HG02885 (cell line): ENCODE measurements around the gene APBA3.

Source experiments
- ATAC-seq: cut with Tn5 transposase; IDR thresholded peaks from one replicate; pipeline ENCODE4 v1.9.1; 2021; ENCODE audit warnings: mild to moderate bottlenecking; ENCODE audit not compliant: unreplicated experiment, poor library complexity

Gene APBA3

DNA sequence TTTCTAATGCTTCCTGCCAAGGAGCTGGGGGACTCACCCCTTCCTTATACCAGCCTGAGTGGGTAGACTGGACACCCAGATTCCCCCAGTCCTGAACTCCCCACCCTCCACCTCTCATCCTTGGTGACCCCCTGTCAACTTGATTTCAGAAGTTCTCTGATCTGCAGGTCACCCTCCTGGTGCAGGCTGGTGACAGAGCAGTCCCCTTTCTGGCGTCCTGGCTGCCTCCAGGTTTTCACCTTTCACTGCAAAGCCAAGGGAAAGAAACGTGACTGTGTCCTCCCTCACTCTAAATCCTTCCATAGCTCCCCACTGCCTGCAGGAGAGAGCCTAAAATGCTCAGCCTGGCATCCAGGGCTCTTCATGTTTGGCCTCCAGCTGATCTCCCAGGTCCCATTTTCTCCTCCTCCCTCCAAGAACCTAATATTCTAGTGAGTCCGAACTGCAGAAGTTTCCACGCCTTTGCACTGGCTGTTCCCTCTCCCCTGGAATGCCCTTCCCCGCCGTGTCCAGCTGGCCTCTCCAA, 28.8 kb upstream of the APBA3 start:
- ATAC-seq = no peak

DNA sequence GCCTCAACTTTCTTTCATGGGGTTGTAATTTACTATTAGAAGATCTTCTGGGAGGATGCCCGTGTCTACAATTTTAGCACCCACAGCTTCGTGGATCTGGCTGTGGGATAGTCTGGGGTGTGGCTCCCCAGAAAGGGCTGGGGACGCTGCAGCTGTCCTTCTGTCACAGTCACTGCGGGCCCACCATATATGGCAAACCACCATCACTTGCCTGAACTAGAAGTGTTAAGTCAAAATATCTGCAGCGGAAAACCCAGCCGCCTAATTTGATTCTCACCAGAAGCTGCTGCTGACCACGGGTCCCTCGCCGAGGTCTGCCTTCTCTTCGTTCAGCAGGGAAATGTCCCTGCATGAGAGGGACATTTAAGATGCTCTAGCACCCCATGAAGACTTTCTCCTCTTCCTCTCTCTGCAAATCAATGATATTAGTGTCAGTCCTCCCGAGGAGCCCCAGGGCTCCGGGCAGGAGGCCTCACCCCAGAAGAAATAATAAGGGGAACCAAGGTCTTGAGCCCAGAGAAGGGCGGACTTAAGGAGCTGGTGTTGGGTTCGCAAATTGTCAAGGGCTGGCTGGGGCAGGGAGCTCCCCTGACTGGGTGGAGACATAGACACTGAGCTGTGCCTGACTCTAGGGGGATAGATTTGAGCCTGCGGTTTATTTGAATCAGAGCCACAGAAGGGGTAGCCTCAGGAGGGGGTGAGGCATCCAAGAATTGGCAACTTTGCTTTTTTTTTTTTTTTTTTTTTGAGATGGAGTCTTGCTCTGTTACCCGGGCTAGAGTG, 27.7 kb upstream of the APBA3 start:
- ATAC-seq = no peak

DNA sequence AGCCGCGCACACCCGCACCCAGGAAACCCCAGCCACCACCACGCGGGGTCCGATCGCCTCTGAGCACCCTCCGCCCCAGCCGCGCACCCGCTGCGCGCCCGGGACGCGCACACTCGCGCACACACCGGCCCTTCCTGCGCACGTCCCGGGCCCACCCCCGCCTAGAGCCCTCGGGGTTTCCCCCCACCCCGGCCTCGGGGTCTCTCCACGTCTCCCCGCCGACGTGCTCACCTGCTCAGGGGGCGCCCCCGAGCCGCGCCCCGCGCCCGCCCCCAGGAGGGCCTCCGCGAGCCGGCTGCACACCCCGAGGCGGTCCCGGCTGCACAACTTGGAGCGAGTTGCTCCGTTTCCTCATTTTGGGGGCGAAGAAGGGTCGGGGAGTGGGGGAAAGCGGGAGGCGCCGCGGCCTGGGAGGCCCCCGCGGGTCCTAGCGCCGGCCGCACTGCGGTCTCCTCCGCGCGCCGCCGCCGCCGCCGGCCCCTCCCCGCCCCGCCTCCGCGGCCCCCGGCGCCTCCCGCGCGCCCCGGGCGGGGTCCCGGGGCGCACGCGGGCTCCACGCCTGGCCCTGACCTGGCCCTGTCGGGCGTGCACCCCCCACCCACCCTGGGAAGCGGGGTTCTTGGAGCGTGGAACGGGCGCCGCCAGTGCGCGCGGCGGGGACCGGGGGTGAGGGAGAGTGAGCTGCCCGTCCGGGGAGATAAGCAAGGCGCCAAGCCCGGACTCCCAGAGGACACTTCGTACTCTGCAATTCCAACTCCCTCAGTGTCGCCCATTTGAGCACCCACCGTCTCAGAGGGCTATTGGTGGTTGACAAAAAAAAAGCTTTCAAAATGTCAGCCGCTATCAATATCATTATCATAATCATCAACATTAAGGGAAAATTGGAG, 24.7 kb upstream of the APBA3 start, which contains the start of gene MATK:
Gene MATK (minus strand): TSS at position 444 of the 887 bp plus-strand sequence. CDS start 1,246 bp downstream, outside the sequence.
- ATAC-seq = no peak

DNA sequence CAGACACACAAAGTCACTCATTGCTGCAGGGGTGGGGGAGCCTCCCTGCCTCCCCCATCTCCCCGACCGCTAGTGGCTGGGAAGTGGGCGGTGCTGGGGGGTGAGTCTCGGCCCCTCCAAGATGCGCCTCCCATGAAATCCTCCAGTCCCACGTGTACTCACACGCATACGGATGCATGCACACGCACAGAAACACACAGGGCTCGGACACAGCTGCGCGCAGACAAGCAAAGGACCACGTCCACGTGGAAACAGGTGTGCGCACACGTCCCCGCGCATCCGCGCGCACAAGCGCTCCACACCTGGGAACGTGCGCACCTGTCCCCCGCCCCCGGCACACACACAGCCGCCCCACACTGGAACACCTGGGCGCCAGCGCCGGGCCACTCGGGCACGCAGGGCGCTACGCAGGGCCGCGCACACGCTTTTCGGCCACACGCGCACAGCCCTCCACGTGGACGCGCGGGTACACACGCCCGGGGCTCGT, 24.0 kb upstream of the APBA3 start:
- no peak for ATAC-seq

DNA sequence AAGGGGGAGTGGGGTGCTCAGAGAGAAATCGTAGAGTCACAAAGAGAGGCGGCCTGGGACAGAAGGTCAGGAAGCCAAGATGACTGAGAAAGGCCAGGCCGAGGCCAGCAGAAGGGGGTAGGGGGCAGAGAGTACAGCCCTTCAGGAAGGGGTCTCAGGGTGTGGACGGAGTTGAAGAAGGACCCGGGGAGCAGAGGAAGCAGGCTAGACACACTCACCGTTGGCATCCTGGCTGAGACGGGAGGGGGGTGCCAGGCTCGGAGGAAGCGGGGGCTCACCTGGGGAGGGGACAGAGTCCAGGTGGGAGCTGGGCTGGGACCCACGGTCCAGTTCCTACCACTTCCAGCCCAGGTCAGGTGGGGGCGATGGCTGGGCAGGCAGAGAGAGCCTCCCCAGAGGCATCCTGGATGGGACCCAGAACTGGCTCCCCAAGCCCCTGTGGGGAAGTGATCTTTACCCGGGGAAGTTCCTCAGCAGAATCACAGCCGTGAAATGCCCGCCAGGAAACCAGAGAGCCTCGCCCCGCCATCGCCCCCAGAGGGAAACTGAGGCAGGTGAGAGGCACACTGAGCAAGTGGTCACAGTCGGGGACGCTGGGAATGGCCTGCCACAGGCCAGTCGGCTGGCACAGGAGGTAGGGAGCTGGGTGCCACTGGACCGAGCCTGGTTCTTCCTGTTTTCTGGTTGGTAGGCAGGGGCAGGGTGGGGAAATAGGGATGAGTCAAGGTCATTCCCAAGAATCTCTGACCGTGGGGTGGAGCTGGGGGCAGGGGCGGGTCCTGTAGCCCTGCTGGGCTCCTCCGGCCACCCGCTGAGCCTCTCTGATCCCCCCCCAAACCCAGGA, 23.3 kb upstream of the APBA3 start:
- ATAC-seq = no peak

DNA sequence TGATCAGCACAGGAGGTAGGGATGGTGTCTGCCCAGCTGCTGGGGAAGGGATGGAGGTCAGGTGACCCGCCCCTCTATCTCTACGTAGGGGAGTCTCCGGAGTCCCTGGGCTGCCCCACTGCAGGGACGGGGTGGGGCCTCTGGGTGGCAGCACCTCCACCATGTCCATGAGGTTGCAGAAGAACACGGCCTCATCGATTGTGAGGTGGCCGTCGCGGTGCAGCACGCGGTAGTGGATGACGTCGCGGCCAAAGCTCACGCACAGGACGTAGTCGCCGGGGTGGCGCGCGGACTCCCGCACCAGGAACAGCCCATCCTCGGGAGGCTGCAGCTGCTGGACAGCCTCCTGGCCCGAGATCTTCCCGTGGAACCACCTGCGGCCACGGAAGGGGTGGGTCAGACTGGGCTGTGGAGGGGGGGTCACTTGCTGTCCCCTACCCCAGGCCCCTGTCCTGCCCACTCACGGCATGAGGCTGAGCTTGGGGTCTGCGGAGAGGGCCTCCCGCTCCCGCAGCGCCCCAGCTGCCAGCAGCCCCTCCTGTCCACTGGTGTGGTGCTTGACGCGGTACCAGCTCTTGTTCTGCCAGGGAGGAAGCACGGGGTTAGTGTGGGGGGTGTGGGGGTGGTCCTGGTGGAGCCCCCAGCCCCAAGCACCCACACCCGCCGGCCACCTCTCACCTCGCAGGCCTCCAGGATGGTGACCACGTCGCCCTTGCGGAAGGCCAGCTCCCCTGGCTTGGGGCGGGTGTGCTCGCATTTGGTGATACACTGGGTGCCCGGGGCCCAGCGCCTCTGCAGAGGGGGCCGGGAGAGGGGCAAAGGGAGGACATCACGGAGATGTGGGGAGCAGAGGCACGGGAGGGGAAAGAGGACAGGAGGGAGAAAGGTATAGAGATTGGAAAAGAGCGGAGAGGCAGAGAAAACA, 22.4 kb upstream of the APBA3 start:
- no peak for ATAC-seq

DNA sequence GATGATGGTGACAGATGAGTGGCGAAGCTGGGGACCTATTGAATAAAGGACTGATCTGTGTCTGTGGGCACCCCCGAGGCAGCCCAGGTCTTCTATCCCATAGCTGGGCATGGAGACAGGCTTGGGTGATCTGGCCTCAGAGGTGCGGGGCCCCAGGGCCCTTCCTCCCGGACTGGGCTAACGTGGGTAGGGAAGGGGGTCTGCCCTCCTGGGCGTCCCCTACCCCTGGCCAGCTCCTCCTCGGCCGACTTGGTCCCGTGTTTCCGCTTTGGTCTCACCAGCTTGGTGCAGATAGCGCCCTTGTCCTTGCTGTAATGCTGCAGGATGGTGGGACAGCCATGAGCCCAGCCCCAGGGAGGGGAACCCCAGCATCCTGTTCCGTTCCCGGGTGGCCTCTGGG, 21.4 kb upstream of the APBA3 start:
- ATAC-seq = no peak

DNA sequence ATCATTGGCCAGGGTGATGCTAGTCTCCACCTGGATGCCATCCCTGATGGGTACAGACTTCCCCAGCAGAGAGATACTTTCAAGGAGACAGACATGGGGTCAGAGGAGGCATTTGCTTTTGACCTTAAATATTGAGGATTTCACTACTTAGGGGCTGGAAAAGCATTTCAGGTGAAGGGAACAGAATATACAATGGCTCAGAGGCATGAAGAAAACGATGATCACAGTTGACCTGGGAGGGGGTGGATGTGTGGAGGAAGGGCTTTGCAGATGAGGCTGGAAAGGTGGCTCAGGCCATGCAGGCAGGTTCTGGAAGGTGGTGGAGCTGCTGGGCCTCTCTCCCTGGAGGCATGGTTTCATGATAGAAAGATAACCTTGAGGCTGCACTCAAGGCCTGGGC, 20.8 kb upstream of the APBA3 start:
- no peak for ATAC-seq

DNA sequence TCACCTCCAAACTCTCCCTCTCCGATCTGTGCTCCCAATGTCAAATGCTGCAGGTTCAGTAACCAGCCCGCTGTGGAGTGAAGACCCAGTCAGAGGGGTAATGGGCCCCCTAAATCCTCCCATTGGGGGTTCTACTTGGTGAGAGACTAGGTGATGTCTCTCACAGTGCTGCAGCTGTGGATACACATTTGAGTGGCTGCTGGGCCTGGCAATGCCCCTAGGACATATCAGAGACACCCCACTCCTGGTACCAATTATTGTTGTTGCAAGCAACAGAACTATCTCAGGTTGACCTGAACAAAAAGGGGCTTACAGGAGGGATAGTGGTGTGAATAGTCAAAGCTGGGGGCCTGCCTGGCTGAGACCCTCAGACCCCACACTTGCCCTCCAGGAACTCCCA, 20.1 kb upstream of the APBA3 start:
- no peak for ATAC-seq

DNA sequence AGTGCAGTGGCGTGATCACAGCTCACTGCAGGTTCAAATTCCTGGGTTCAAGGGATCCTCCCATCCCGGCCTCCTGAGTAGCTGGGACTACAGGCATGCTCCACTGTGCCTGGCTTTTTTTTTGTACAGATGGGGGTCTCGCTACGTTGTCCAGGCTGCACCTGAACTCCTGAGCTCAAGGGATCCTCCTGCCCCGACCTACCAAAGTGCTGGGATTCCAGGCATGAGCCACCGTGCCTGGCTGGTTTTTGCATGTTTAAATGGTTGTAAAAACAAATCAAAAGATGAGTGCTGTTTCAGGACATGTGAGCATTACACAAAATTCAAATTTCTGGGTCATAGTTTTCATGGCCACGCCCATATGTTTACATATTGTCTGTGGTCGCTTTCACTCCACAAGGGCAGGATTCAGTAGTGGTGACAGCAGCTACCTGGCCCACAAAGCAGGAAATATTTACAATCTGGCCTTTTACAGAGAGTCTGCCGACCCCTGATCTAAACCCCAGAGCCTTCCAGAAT, 19.4 kb upstream of the APBA3 start:
- ATAC-seq = no peak

DNA sequence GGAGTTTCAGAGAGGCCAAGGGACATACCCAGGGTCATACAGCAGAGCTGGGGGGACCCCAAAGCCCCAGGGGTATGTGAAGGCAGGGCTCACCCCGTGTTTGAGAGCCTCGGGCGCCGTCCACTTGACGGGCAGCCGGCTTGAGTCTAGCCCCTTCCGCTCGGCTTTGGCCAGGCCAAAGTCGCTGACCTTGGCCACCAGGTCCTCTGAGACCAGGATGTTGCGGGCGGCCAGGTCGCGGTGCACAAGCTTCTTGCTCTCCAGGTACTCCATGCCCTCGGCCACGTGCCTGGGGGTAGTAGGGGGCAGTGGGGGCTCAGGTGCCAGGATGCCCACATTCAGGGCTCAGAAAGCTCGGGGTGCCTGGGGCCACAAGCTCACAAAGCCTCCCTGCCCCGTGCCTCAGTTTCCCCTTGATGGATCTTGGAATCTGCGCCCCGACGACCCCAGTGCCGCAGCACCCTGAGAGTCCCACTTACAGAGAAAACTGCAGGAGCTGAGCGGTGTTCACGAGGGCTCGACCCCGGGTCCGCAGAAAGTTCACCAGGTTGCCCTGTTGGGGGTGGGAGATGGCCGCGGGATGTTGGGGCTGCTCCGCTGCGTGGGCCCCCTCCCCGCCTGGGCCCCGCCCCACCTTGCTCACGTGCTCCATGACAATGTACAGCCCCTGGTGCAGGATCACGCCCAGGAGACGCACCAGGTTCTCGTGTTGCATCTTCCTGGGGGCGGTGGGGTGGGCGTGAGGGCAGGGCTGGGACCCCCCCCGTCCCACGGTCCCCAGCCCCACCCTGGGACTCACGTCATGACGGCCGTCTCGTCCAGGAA, 17.6 kb upstream of the APBA3 start:
- ATAC-seq = no peak

DNA sequence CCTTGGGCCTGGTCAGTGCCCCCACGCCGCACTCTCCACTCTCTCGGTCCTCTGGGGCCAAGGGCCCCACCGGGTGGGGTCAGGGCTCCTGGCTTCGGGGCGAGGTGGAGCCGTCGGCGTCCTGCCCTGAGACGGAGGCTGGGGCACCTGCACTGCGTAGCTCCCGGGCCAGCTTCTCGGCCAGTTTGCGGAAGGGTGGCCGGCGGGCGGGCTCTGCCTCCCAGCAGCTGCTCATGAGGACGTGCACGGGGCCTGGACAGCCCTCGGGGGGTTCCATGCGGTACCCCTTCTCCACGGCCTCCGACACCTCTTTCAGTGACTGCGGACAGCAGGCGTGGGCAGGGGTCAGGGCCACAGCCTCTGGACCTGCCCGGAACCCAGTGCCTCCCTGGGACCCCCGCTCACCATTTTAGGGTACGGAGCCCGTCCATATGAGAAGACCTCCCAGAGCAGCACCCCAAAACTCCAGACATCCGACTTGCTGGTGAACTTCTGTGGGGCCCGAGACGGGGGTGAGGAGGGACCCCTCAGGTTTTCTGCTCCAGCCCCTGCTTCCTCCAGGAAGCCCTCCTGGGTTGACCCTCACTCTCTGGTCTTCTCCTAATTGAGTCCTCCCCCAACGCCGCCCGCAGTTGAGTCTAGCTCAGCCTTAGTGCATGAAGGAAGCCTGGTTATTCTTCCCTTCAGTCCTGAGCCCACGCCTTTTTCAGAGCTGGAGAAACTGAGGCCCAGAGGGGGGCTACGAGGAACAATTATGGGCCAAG, 16.8 kb upstream of the APBA3 start:
- ATAC-seq = no peak

DNA sequence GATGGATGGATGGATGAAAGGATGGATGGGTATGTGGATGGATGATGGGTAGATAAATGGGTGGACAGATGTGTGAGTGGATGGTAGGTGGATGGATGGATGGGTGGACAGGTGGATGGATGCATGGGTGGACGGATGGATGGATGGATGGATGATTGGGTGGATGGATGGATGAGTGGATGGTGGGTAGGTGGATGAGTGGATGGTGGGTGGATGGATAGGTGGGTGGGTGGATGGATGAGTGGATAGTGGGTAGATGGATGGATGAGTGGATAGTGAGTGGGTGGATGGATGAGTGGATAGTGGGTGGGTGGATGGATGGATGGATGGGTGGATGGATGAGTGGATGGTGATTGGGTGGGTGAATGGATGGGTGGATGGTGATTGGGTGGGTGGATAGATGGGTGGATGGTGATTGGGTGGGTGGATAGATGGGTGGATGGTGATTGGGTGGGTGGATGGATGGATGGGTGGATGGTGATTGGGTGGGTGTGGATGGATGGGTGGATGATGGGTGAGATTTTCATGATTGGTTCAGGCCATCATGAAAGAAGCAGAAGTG, 15.1 kb upstream of the APBA3 start:
- no peak for ATAC-seq

DNA sequence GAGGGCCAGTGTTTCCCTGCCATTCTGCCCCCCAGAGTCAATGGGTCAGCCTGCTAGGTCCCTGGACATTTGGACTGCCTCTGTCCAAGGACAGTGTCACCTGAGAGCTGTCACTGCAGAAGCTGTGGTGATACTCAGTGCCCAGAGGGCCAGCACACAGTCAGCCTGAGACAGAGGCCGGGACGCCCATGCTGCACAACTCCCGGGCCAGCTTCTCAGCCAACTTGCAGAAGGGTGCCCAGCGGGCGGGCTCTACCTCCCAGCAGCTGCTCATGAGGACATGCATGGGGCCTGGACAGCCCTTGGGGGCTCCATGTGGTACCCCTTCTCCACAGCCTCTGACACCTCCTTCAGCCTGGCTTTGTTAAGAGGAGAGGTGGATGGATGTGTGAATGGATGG, 14.3 kb upstream of the APBA3 start:
- no peak for ATAC-seq

DNA sequence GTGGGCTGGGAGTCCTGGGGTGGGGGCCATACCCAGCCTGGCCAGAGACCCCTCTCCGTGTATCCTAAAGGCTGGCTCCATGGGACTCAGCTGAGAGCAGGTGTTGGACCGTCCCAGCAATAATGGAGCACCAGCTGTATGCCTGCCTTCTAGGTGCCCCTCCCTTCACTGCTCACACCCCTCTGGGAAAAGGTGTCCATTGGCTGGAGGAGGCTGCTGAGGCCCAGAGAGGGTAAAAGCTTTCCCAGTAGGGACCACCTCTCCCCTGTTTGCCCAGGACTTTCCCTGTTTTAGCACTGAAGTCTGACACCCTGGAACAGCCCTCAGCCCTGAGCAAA, 13.9 kb upstream of the APBA3 start:
- ATAC-seq = no peak

DNA sequence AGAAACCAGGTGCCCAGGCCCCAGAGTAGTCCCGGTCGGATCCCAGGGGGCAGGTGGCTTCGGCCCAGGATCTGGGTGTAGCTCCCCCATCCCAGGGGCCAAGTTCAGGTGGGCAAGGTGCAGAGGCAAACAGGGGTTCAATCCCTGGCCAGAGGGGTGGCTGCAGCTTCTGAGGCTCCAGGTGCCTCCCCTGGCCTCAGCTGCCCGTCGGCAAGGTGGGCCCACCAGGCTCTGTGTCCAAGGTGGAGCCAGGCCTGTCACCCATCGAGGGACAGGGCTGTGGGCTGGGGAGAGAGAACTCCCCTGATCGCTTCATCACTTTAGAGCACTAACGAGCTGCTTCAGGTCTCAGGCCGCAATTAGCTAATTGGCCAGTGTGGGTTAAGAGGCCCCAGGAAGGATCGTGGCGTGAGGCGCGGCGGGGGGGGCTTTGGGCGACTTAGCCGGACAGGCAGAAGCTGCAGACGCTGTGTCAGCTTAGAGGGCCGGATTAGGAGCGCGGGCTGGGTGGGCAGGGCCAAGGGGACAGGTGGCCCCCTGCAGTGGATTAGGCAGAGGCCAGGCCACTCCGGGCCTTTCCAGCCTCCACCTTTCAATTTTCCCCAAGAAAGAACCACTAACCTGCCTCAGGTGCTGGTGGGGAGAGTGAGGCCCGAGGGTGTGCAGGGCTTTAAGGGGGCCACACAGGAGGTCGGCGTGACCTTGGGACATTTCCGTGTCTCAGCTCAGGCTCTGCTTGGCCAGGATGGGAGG, 13.3 kb upstream of the APBA3 start:
- ATAC-seq = no peak
